AG04450 (cell line): ENCODE measurements around the gene PARD6G. TPM values are rescaled to one million over a fixed set of nuclear protein-coding genes. Genes with fewer than 3 reads are reported as not detected.

Experiments used
- CTCF ChIA-PET: fragments of 300-600, 350-600 bp; formaldehyde crosslinking; extraction: SDS; loops from one replicate; lab custom pipeline; 2022; ENCODE audit warnings: antibody characterized with exemption, inconsistent platforms; lab: Charles Lee
- POLR2A ChIA-PET: fragments of 350-600 bp; formaldehyde crosslinking; extraction: SDS; loops from one replicate; lab custom pipeline; 2021; ENCODE audit warnings: antibody characterized with exemption, inconsistent platforms; lab: Yijun Ruan, JAX
- DNase-seq: peaks from one replicate; pipeline ENCODE4 v3.0.0-alpha.2; 2011; ENCODE audit warnings: low read depth, low spot score
- H3K27ac ChIP-seq: one replicate; pipeline ENCODE4 v1.5.1; 2012; ENCODE audit warnings: low read depth, low read length, control low read depth
- H3K27me3 ChIP-seq: one replicate; pipeline ENCODE4 v1.6.0; 2012; ENCODE audit warnings: low read length; ENCODE audit not compliant: control insufficient read depth, insufficient read depth
- H3K4me3 ChIP-seq: 2 replicates; pipeline ENCODE4 v1.5.1; 2011; ENCODE audit warnings: mild to moderate bottlenecking, low read depth, low read length, control low read depth
- H3K9me3 ChIP-seq: 2 replicates; pipeline ENCODE4 v1.5.1; 2012; ENCODE audit warnings: low read length; ENCODE audit not compliant: control insufficient read depth, insufficient read depth
- polyA plus RNA-seq: library from polyadenylated mRNA; depleted of rRNA; stranded (reverse); fragments of >200 nt; gene quantifications from 2 replicates; pipeline ENCODE4 v1.2.3, GENCODE V29; 2011
- TF ChIP-seq, protein P1 (sequence below): IDR thresholded peaks from 2 replicates; pipeline ENCODE4 v1.5.1; 2011; ENCODE audit warnings: low read depth, low read length, control low read depth, inconsistent platforms

PARD6G gene
- polyA plus RNA-seq, 1 experiment: 11.2 TPM

DNA sequence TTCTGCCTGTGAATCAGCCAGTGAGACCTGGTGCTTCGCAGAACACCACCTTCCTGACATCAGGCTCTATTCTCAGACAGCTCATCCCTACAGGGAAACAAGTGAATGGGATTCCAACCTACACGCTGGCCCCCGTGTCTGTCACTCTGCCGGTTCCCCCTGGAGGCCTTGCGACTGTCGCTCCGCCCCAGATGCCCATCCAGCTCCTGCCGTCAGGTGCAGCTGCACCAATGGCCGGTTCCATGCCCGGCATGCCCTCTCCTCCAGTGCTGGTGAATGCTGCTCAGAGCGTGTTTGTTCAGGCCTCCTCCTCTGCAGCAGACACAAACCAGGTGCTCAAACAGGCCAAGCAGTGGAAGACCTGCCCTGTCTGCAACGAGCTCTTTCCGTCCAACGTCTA, 110.2 kb downstream of the PARD6G start:
- no peak overlapping the region for H3K27ac ChIP-seq
- no peaks in the 10 kb centered on the region; the same call in 1 of the 2 replicates for H3K9me3 ChIP-seq
- TF ChIP-seq, protein P1, sequence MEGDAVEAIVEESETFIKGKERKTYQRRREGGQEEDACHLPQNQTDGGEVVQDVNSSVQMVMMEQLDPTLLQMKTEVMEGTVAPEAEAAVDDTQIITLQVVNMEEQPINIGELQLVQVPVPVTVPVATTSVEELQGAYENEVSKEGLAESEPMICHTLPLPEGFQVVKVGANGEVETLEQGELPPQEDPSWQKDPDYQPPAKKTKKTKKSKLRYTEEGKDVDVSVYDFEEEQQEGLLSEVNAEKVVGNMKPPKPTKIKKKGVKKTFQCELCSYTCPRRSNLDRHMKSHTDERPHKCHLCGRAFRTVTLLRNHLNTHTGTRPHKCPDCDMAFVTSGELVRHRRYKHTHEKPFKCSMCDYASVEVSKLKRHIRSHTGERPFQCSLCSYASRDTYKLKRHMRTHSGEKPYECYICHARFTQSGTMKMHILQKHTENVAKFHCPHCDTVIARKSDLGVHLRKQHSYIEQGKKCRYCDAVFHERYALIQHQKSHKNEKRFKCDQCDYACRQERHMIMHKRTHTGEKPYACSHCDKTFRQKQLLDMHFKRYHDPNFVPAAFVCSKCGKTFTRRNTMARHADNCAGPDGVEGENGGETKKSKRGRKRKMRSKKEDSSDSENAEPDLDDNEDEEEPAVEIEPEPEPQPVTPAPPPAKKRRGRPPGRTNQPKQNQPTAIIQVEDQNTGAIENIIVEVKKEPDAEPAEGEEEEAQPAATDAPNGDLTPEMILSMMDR: no peak
- ChIA-PET POLR2A (no interaction called here), CTCF (no interaction called here)
- H3K4me3 ChIP-seq: no peak overlapping the region
- H3K27me3 ChIP-seq: no peaks in the 10 kb centered on the region
- no peak for DNase-seq

- CTCF ChIA-PET: no interaction called here
- no peaks in the 10 kb centered on the region for H3K27me3 ChIP-seq
- H3K4me3 ChIP-seq: no peak overlapping the region
- no peaks in the 10 kb centered on the region; the same call in 1 of the 2 replicates for H3K9me3 ChIP-seq
- TF ChIP-seq, protein P1: no peak
- POLR2A ChIA-PET: no interaction called here
- no peak for DNase-seq
- H3K27ac ChIP-seq: no peak overlapping the region
Measured at GRCh38 chr18:80136679-80137078, 110.6 kb downstream of the PARD6G start.

GRCh38 chr18:80135136-80135535, 112.2 kb downstream of the PARD6G start:
- ChIA-PET POLR2A (no interaction called here), CTCF (interaction anchor here (0.6 kb wide), 1 partner anchor 22 kb away, joined by 3 read pairs; no protein-coding TSS in a partner anchor)
- no peaks in the 10 kb centered on the region; the same call in 1 of the 2 replicates for H3K9me3 ChIP-seq
- no peak overlapping the region for H3K27ac ChIP-seq
- no peak for DNase-seq
- H3K4me3 ChIP-seq: no peak overlapping the region
- H3K27me3 ChIP-seq: no peaks in the 10 kb centered on the region
- TF ChIP-seq, protein P1: no peak

DNA sequence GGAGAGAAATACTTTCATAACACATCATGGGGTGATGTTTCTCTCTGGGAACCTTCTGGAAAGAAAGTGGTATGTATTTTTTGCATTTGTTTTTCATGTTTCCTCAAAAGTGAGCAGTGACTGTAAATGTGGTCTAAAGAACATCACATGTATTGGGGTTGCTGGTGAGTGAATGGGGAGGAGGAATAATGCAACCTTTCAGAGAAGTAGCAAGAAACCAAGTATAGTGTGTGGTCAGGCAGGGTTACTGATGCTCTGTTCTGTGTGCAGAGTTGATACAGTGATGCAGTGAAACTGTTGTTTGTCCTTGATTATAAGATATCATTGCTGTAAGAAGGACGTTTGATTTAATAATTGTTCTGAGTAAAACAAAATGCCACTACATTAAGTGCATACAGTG, 114.2 kb downstream of the PARD6G start:
- DNase-seq: no peak
- TF ChIP-seq, protein P1: no peak
- Histone ChIP-seq H3K9me3 (no peaks in the 10 kb centered on the region; the same call in 1 of the 2 replicates), H3K4me3 (no peak overlapping the region), H3K27ac (no peak overlapping the region), H3K27me3 (no peaks in the 10 kb centered on the region)
- ChIA-PET CTCF (no interaction called here), POLR2A (no interaction called here)

- no peaks in the 10 kb centered on the region; the same call in 1 of the 2 replicates for H3K9me3 ChIP-seq
- POLR2A ChIA-PET: interaction anchor here (0.6 kb wide), 1 partner anchor 11 kb away, joined by 3 read pairs; no protein-coding TSS in a partner anchor
- CTCF ChIA-PET: no interaction called here
- no peak for DNase-seq
- H3K27me3 ChIP-seq: no peaks in the 10 kb centered on the region
- TF ChIP-seq, protein P1: no peak
- H3K27ac ChIP-seq: no peak overlapping the region
- H3K4me3 ChIP-seq: no peak overlapping the region
Measured at GRCh38 chr18:80132180-80132812, 115.0 kb downstream of the PARD6G start.
